CD14-positive monocyte (primary cell): Measurements from ENCODE around the gene TXNRD1. TPM values are rescaled to one million over a fixed set of nuclear protein-coding genes. Genes with fewer than 3 reads are reported as not detected.

Source experiments
- DNase-seq, 3 donors: peaks; one replicate each; pipeline ENCODE4 v3.0.0-alpha.2; 2011 to 2022
- H2AFZ ChIP-seq: 2 replicates; pipeline ENCODE4 v1.6.0; 2012; ENCODE audit warnings: mild to moderate bottlenecking, low read depth, low read length, inconsistent platforms; ENCODE audit not compliant: insufficient read depth, poor library complexity, severe bottlenecking
- H3K27ac ChIP-seq, 2 donors: 1 replicate in 1 of 2; 2 replicates in 1 of 2; pipeline ENCODE4 v1.5.1; 2012 to 2013; ENCODE audit warnings: low read length in 2 of 2, control low read depth in 1 of 2, inconsistent platforms in 1 of 2, low read depth in 1 of 2, mild to moderate bottlenecking in 1 of 2
- H3K27me3 ChIP-seq, 2 donors: one replicate each; pipeline versions ENCODE4 v1.6.0 to v1.6.1; 2011 to 2013; ENCODE audit warnings: low read length in 2 of 2; ENCODE audit not compliant: control insufficient read depth in 2 of 2, insufficient read depth in 2 of 2
- H3K36me3 ChIP-seq, 2 donors: replicated peaks in 1 of 2; 1 replicate in 1 of 2; 2 replicates in 1 of 2; pipeline versions ENCODE4 v1.5.1 to v1.6.1; 2012 to 2013; ENCODE audit warnings: low read length in 2 of 2, control low read depth in 1 of 2, inconsistent platforms in 1 of 2, mild to moderate bottlenecking in 1 of 2; ENCODE audit not compliant: insufficient read depth in 2 of 2, control insufficient read depth in 1 of 2
- H3K4me1 ChIP-seq, 2 donors: 1 replicate in 1 of 2; 2 replicates in 1 of 2; pipeline versions ENCODE4 v1.5.1 to v1.6.1; 2012 to 2013; ENCODE audit warnings: low read length in 2 of 2, control low read depth in 1 of 2, inconsistent platforms in 1 of 2, mild to moderate bottlenecking in 1 of 2, moderate library complexity in 1 of 2; ENCODE audit not compliant: insufficient read depth in 2 of 2, control insufficient read depth in 1 of 2
- H3K4me2 ChIP-seq: replicated peaks from 2 replicates; pipeline ENCODE3; 2012; ENCODE audit warnings: low read length, moderate library complexity, mild to moderate bottlenecking; ENCODE audit not compliant: poor library complexity, severe bottlenecking; ENCODE audit errors: extremely low read depth
- H3K4me3 ChIP-seq, 3 experiments: fragments of 200-600 bp in 1 of 3; sonication (generic) in 1 of 3; replicated peaks in 1 of 3; 1 replicate in 2 of 3; 2 replicates in 1 of 3; pipeline ENCODE4 v1.5.1; 2011 to 2013; ENCODE audit warnings: low read length in 3 of 3, mild to moderate bottlenecking in 3 of 3, control low read depth in 2 of 3, low read depth in 2 of 3, inconsistent platforms in 1 of 3, moderate library complexity in 1 of 3
- H3K79me2 ChIP-seq: 2 replicates; pipeline ENCODE4 v1.6.0; 2012; ENCODE audit warnings: mild to moderate bottlenecking, control low read depth, inconsistent platforms, low read length, moderate library complexity; ENCODE audit not compliant: insufficient read depth
- H3K9ac ChIP-seq: 2 replicates; pipeline ENCODE4 v1.6.0; 2017; ENCODE audit warnings: low read length, mild to moderate bottlenecking; ENCODE audit not compliant: insufficient read depth, poor library complexity, severe bottlenecking
- H3K9me3 ChIP-seq, 2 donors: replicated peaks in 1 of 2; 1 replicate in 1 of 2; 2 replicates in 1 of 2; pipeline versions ENCODE4 v1.5.1 to v1.6.1; 2012 to 2013; ENCODE audit warnings: low read length in 2 of 2, control low read depth in 1 of 2; ENCODE audit not compliant: control insufficient read depth in 1 of 2, insufficient read depth in 1 of 2
- H4K20me1 ChIP-seq: 2 replicates; pipeline ENCODE4 v1.6.0; 2012; ENCODE audit warnings: mild to moderate bottlenecking, low read length, control low read depth, moderate library complexity; ENCODE audit not compliant: insufficient read depth
- H3K27ac Mint-ChIP-seq, 7 donors: one replicate each; pipeline ENCODE4 v1.8.0; 2020; ENCODE audit warnings: mild to moderate bottlenecking in 7 of 7, mixed read lengths in 7 of 7, moderate library complexity in 6 of 7, inconsistent platforms in 2 of 7
- H3K27me3 Mint-ChIP-seq, 3 donors: one replicate each; pipeline ENCODE4 v1.8.0; 2021 to 2022; ENCODE audit warnings: low read depth in 3 of 3, mild to moderate bottlenecking in 3 of 3, mixed read lengths in 3 of 3, moderate library complexity in 3 of 3, inconsistent platforms in 1 of 3
- H3K36me3 Mint-ChIP-seq, 2 donors: one replicate each; pipeline ENCODE4 v1.8.0; 2020; ENCODE audit warnings: mixed read lengths in 2 of 2, inconsistent platforms in 1 of 2, mild to moderate bottlenecking in 1 of 2
- H3K4me1 Mint-ChIP-seq: one replicate; pipeline ENCODE4 v1.8.0; 2020; ENCODE audit warnings: mild to moderate bottlenecking, mixed read lengths
- H3K4me3 Mint-ChIP-seq, 2 donors: one replicate each; pipeline ENCODE4 v1.8.0; 2020; ENCODE audit warnings: mild to moderate bottlenecking in 2 of 2, mixed read lengths in 2 of 2, moderate library complexity in 1 of 2
- H3K9me3 Mint-ChIP-seq, 7 donors: one replicate each; pipeline ENCODE4 v1.8.0; 2020 to 2022; ENCODE audit warnings: mixed read lengths in 7 of 7, mild to moderate bottlenecking in 6 of 7, moderate library complexity in 6 of 7, inconsistent platforms in 2 of 7
- WGBS: methylation state at CpG from one replicate; pipeline ENCODE4 v1.1.5; 2013; ENCODE audit warnings: missing lambda C conversion rate; ENCODE audit not compliant: insufficient coverage; 5-methylcytosine and 5-hydroxymethylcytosine counted together
- intact Hi-C, 2 donors: fragments of 100-400 bp; cut with micrococcal nuclease; formaldehyde crosslinking; loops; one replicate each; pipeline versions ENCODE4 v1.15.0 to v1.15.1; 2023
- polyA plus RNA-seq, 3 donors: library from polyadenylated mRNA; depleted of rRNA in 1 of 3; unstranded in 2 of 3; stranded (reverse) in 1 of 3; fragments of 300-500 nt in 2 of 3; fragments of >200 nt in 1 of 3; fragmentation: Illumina TruSeq in 2 of 3; gene quantifications; 1 replicate in 2 of 3; 2 replicates in 1 of 3; pipeline ENCODE4 v1.2.3, GENCODE V29; 2012 to 2021
- TF ChIP-seq, protein P1 (sequence below): fragments of 200-600 bp; IDR thresholded peaks from one replicate; pipeline ENCODE4 v1.8.0; 2022; ENCODE audit warnings: antibody characterized with exemption, mild to moderate bottlenecking

TXNRD1 gene
- polyA plus RNA-seq, 3 donors = 26.9 to 46.1 (median 29.2) TPM

DNA sequence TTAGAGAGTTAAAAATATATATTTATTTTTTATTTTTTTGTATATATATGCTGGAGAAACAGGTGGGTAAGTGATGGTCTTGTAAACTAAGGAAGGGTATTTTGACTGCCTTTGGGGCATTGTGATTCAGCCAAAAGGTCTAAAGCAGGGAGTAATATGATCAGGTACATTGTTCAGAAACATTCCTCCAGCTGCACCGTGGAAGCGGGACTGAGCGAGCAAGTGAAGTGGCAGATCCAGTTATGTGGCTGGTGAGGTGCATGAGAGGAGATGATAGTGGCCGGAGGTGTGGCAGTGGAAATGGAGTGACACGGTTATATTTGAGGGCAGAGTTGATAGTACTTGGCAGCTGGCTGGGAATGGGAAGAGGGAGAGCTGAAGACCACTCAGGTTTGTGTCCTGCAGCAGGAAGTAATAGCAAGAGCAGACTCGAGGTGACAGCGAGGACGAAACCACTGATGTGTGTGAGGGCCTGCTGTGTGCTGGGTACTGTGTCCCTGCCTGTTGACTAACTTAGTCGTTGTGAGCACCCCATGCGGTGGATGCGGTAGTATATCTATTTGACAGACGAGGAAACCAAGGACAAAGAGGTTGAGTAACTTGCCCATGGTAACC lies 127.2 kb downstream of the TXNRD1 start:
- WGBS = 90% methylated on average over 12 of the region's 12 CpGs
- no peak overlapping the region for H2AFZ ChIP-seq
- no peaks in the 10 kb centered on the region for H3K9me3 ChIP-seq
- no peak overlapping the region for H3K4me3 ChIP-seq
- H3K4me2 ChIP-seq = no peak overlapping the region
- Mint-ChIP-seq H3K27ac (peak overlapping the region in 1 of 7 donors; percentile 64), H3K4me1 (no peaks in the 10 kb centered on the region), H3K36me3 (peaks cover 76 to 91% of the 10 kb centered on the region in 2 donors), H3K27me3 (no peaks in the 10 kb centered on the region), H3K4me3 (no peak overlapping the region), H3K9me3 (no peaks in the 10 kb centered on the region)
- H4K20me1 ChIP-seq = peaks cover 15% of the 10 kb centered on the region
- H3K36me3 ChIP-seq = peaks cover 84 to 98% of the 10 kb centered on the region in 2 donors
- intact Hi-C loops = no loop called here
- H3K4me1 ChIP-seq = no peaks in the 10 kb centered on the region
- H3K27ac ChIP-seq = no peak overlapping the region
- DNase-seq = no peak
- H3K27me3 ChIP-seq = no peaks in the 10 kb centered on the region
- H3K9ac ChIP-seq = no peak overlapping the region
- peaks cover 6% of the 10 kb centered on the region for H3K79me2 ChIP-seq
- TF ChIP-seq, protein P1, sequence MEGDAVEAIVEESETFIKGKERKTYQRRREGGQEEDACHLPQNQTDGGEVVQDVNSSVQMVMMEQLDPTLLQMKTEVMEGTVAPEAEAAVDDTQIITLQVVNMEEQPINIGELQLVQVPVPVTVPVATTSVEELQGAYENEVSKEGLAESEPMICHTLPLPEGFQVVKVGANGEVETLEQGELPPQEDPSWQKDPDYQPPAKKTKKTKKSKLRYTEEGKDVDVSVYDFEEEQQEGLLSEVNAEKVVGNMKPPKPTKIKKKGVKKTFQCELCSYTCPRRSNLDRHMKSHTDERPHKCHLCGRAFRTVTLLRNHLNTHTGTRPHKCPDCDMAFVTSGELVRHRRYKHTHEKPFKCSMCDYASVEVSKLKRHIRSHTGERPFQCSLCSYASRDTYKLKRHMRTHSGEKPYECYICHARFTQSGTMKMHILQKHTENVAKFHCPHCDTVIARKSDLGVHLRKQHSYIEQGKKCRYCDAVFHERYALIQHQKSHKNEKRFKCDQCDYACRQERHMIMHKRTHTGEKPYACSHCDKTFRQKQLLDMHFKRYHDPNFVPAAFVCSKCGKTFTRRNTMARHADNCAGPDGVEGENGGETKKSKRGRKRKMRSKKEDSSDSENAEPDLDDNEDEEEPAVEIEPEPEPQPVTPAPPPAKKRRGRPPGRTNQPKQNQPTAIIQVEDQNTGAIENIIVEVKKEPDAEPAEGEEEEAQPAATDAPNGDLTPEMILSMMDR = no peak

DNA sequence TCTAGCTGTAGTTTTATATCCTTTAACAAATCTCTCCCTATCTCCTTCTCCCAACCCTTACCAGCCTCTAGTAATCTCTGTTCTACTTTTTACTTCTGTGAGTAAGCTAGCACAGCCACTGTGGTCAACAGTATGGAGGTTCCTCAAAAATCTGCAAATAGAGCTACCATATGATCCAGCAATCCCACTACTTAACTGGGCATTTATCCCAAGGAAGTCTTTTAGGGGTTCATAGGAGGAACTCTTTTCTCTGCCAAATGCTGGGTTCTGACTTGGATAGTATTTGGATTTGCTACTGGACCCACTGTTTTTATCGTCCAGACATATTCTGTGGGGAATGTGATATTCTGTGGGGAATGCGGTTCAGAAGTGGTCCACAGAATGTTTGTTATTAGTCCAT lies 129.1 kb downstream of the TXNRD1 start:
- peaks cover 80 to 88% of the 10 kb centered on the region in 2 donors for H3K36me3 Mint-ChIP-seq
- H3K4me2 ChIP-seq = no peak overlapping the region
- intact Hi-C loops = no loop called here

More for the DNA sequence above, 129.1 kb downstream of the TXNRD1 start:
- peaks cover 6% of the 10 kb centered on the region for H3K79me2 ChIP-seq
- Mint-ChIP-seq H3K4me1 (no peaks in the 10 kb centered on the region), H3K9me3 (peaks cover 0 to under 1% (median 0%) of the 10 kb centered on the region in 7 donors), H3K4me3 (no peak overlapping the region), H3K27ac (no peak overlapping the region), H3K27me3 (no peaks in the 10 kb centered on the region)
- no peak for DNase-seq
- H3K9ac ChIP-seq = no peak overlapping the region
- H3K4me1 ChIP-seq = no peaks in the 10 kb centered on the region
- TF ChIP-seq, protein P1 = no peak
- no peak overlapping the region for H2AFZ ChIP-seq
- H3K4me3 ChIP-seq = no peak overlapping the region
- H3K27ac ChIP-seq = no peak overlapping the region
- peaks cover 87 to 99% of the 10 kb centered on the region in 2 donors for H3K36me3 ChIP-seq
- H3K9me3 ChIP-seq = no peaks in the 10 kb centered on the region
- no peaks in the 10 kb centered on the region for H3K27me3 ChIP-seq
- H4K20me1 ChIP-seq = peaks cover 15% of the 10 kb centered on the region
- 94% methylated on average over 2 of the region's 2 CpGs for WGBS
